ENCODE measurements around the gene PUM1.
"Not testable (repeated sequence)": the region's sequence is repeated elsewhere in the genome, so short reads cannot be mapped to it uniquely, and the experiment has no call there.

GRCh38 chr1:30972349-30972748 is 93.2 kb downstream of the PUM1 start:
- TF ChIP-seq CTCF, POLR2AphosphoS5 (IDR thresholded peaks at IDR 0.05): not testable (repeated sequence)

Data from prostate gland (tissue), 2 donors.